ENCODE results near the gene PITPNM3.

The PITPNM3 gene

DNA sequence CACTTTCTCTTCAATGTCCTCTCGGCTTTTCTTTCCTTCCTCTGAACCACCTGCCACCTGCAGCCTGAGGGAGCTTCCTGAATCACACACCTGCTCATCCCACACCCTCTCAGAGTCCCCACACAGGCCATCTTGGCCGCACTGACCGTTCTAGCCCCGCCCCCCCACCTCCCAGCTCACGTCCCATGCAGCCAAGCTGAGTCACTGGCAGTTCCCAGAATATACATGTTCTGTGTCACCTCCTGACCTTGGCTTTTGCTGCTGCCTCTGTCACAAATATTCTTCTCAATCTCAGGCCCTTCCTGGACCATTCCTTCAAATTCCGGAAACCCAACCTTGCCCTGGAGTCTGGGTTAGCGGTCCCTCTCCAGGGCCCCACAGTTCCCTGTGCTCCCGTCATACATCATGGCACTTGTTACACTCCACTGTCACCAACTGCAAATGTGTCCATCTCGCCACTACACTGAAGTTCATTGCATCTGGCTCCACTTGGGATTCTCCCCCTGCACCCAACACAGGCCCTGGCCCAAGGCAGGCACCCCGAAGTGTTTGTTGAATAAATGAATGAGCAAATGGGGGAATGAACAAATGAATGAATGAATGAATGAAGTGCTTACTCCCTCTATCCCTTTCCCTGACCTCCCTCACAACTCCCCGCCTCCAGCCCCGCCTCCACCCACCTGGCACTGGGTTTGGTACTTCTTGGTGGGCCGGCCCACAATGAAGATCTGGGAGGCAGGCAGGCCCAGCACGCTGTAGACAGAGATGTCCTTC lies 99.3 kb downstream of the PITPNM3 start:
- TF ChIP-seq TCF4 (CRISPR knock-in tag; IDR thresholded peaks at IDR 0.05; ENCODE audit: borderline replicate concordance) (no peak), CSDC2 (CRISPR knock-in tag; IDR thresholded peaks at IDR 0.05) (no peak), ZNF8 (CRISPR knock-in tag; IDR thresholded peaks at IDR 0.05) (no peak), ESRRG (CRISPR knock-in tag; IDR thresholded peaks at IDR 0.05) (no peak), PPARA (CRISPR knock-in tag; IDR thresholded peaks at IDR 0.05; ENCODE audit: borderline replicate concordance) (no peak), ARNTL (CRISPR knock-in tag; IDR thresholded peaks at IDR 0.05; ENCODE audit: borderline replicate concordance, low read depth) (no peak), GLIS3 (CRISPR knock-in tag; IDR thresholded peaks at IDR 0.05) (no peak), OSR1 (CRISPR knock-in tag; IDR thresholded peaks at IDR 0.05) (no peak), ZFP3 (CRISPR knock-in tag; IDR thresholded peaks at IDR 0.05) (no peak), ZFP30 (CRISPR knock-in tag; IDR thresholded peaks at IDR 0.05) (no peak), RARB (CRISPR knock-in tag; IDR thresholded peaks at IDR 0.05) (no peak), ZNF565 (CRISPR knock-in tag; conservative IDR thresholded peaks at IDR 0.05; ENCODE audit: low read depth) (no peak), SNAI2 (CRISPR knock-in tag; IDR thresholded peaks at IDR 0.05) (no peak), TOX (CRISPR knock-in tag; IDR thresholded peaks at IDR 0.05; ENCODE audit: borderline replicate concordance) (no peak), BACH2 (CRISPR knock-in tag; IDR thresholded peaks at IDR 0.05; ENCODE audit: borderline replicate concordance) (no peak), ZNF70 (CRISPR knock-in tag; IDR thresholded peaks at IDR 0.05) (no peak)
- TF ChIP-seq, protein P1, sequence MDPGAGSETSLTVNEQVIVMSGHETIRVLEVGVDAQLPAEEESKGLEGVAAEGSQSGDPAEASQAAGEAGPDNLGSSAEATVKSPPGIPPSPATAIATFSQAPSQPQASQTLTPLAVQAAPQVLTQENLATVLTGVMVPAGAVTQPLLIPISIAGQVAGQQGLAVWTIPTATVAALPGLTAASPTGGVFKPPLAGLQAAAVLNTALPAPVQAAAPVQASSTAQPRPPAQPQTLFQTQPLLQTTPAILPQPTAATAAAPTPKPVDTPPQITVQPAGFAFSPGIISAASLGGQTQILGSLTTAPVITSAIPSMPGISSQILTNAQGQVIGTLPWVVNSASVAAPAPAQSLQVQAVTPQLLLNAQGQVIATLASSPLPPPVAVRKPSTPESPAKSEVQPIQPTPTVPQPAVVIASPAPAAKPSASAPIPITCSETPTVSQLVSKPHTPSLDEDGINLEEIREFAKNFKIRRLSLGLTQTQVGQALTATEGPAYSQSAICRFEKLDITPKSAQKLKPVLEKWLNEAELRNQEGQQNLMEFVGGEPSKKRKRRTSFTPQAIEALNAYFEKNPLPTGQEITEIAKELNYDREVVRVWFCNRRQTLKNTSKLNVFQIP (CRISPR knock-in tag; IDR thresholded peaks at IDR 0.05; ENCODE audit: borderline replicate concordance, low read depth): no peak
- TF ChIP-seq, protein P2, sequence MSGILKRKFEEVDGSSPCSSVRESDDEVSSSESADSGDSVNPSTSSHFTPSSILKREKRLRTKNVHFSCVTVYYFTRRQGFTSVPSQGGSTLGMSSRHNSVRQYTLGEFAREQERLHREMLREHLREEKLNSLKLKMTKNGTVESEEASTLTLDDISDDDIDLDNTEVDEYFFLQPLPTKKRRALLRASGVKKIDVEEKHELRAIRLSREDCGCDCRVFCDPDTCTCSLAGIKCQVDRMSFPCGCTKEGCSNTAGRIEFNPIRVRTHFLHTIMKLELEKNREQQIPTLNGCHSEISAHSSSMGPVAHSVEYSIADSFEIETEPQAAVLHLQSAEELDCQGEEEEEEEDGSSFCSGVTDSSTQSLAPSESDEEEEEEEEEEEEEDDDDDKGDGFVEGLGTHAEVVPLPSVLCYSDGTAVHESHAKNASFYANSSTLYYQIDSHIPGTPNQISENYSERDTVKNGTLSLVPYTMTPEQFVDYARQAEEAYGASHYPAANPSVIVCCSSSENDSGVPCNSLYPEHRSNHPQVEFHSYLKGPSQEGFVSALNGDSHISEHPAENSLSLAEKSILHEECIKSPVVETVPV (CRISPR knock-in tag; IDR thresholded peaks at IDR 0.05): no peak
- TF ChIP-seq, protein P3, sequence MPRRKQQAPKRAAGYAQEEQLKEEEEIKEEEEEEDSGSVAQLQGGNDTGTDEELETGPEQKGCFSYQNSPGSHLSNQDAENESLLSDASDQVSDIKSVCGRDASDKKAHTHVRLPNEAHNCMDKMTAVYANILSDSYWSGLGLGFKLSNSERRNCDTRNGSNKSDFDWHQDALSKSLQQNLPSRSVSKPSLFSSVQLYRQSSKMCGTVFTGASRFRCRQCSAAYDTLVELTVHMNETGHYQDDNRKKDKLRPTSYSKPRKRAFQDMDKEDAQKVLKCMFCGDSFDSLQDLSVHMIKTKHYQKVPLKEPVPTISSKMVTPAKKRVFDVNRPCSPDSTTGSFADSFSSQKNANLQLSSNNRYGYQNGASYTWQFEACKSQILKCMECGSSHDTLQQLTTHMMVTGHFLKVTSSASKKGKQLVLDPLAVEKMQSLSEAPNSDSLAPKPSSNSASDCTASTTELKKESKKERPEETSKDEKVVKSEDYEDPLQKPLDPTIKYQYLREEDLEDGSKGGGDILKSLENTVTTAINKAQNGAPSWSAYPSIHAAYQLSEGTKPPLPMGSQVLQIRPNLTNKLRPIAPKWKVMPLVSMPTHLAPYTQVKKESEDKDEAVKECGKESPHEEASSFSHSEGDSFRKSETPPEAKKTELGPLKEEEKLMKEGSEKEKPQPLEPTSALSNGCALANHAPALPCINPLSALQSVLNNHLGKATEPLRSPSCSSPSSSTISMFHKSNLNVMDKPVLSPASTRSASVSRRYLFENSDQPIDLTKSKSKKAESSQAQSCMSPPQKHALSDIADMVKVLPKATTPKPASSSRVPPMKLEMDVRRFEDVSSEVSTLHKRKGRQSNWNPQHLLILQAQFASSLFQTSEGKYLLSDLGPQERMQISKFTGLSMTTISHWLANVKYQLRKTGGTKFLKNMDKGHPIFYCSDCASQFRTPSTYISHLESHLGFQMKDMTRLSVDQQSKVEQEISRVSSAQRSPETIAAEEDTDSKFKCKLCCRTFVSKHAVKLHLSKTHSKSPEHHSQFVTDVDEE (CRISPR knock-in tag; IDR thresholded peaks at IDR 0.05): no peak
- peak; percentile 58 for ATAC-seq

DNA sequence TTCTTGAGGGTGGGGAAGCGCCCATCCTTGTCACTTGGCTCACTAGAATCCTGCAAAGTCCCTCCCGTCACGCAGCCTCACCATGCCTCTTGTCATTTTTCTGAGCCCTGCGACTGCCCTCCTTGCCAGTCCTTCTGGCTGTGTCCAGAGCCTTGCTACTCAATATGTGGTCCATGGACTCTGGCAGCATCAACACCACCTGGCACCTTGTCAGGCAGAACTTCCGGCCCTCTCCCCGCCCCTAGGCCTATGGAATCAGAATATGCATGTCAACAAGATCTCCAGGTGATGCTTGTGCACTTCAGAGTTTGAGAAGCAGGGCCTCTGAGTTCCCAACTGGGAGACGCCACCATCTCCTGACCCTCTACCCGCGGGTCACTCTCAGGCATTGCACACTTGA lies 100.0 kb downstream of the PITPNM3 start:
- ATAC-seq: no peak
- TF ChIP-seq ZNF565 (CRISPR knock-in tag; conservative IDR thresholded peaks at IDR 0.05; ENCODE audit: low read depth) (no peak), ESRRG (CRISPR knock-in tag; IDR thresholded peaks at IDR 0.05) (no peak)
- TF ChIP-seq, protein P4, sequence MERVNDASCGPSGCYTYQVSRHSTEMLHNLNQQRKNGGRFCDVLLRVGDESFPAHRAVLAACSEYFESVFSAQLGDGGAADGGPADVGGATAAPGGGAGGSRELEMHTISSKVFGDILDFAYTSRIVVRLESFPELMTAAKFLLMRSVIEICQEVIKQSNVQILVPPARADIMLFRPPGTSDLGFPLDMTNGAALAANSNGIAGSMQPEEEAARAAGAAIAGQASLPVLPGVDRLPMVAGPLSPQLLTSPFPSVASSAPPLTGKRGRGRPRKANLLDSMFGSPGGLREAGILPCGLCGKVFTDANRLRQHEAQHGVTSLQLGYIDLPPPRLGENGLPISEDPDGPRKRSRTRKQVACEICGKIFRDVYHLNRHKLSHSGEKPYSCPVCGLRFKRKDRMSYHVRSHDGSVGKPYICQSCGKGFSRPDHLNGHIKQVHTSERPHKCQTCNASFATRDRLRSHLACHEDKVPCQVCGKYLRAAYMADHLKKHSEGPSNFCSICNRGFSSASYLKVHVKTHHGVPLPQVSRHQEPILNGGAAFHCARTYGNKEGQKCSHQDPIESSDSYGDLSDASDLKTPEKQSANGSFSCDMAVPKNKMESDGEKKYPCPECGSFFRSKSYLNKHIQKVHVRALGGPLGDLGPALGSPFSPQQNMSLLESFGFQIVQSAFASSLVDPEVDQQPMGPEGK (CRISPR knock-in tag; IDR thresholded peaks at IDR 0.05; ENCODE audit: borderline replicate concordance): no peak

DNA sequence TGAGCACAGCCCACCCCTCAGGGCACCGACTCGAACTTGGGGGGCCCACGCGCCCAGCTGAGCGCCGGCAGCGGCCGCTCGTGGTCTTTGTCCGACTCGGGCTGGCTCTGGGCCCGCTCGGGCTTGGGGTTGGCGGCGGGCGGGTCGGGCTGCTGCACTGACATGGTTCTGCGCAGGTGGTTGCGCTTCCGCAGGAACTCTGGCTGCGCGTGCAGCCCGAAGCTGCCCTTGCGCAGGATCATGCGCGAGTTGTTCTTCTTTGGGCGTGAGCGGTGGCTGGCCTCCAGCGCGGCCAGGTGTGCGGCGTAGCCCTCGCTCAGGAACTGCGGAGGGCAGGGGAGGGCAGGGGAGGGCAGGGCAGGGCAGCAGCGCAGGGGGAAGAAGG lies 101.0 kb downstream of the PITPNM3 start:
- no peak; the same call in 2 of the 3 replicates for ATAC-seq
- TF ChIP-seq, protein P3 (CRISPR knock-in tag; IDR thresholded peaks at IDR 0.05): no peak
- TF ChIP-seq PPARA (CRISPR knock-in tag; IDR thresholded peaks at IDR 0.05; ENCODE audit: borderline replicate concordance) (no peak), RARB (CRISPR knock-in tag; IDR thresholded peaks at IDR 0.05) (no peak), ARNTL (CRISPR knock-in tag; IDR thresholded peaks at IDR 0.05; ENCODE audit: borderline replicate concordance, low read depth) (no peak), TOX (CRISPR knock-in tag; IDR thresholded peaks at IDR 0.05; ENCODE audit: borderline replicate concordance) (no peak), OSR1 (CRISPR knock-in tag; IDR thresholded peaks at IDR 0.05) (no peak), ZC3H10 (CRISPR knock-in tag; IDR thresholded peaks at IDR 0.05) (no peak), ZFP30 (CRISPR knock-in tag; IDR thresholded peaks at IDR 0.05) (no peak), CSDC2 (CRISPR knock-in tag; IDR thresholded peaks at IDR 0.05) (no peak)
- TF ChIP-seq, protein P1 (CRISPR knock-in tag; IDR thresholded peaks at IDR 0.05; ENCODE audit: borderline replicate concordance, low read depth): no peak
- TF ChIP-seq, protein P5, sequence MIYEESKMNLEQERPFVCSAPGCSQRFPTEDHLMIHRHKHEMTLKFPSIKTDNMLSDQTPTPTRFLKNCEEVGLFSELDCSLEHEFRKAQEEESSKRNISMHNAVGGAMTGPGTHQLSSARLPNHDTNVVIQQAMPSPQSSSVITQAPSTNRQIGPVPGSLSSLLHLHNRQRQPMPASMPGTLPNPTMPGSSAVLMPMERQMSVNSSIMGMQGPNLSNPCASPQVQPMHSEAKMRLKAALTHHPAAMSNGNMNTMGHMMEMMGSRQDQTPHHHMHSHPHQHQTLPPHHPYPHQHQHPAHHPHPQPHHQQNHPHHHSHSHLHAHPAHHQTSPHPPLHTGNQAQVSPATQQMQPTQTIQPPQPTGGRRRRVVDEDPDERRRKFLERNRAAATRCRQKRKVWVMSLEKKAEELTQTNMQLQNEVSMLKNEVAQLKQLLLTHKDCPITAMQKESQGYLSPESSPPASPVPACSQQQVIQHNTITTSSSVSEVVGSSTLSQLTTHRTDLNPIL (CRISPR knock-in tag; IDR thresholded peaks at IDR 0.05; ENCODE audit: low read depth): no peak

All from SK-N-SH treated with all-trans-retinoic acid at 6 μM for 48 hours (cell line).